ENCODE results near the gene MAP3K20. TPM values are rescaled to one million over a fixed set of nuclear protein-coding genes. Genes with fewer than 3 reads are reported as not detected.
"Not testable (repeated sequence)": the region's sequence is repeated elsewhere in the genome, so short reads cannot be mapped to it uniquely, and the experiment has no call there.

MAP3K20 gene
- polyA plus RNA-seq, 6 donors from 2014 or later: 6.0 to 15.4 (median 9.6) TPM

- Mint-ChIP-seq H3K27me3 (peaks cover 0 to 2% (median 0%) of the 10 kb centered on the region in 3 donors), H3K9me3 (no peaks in the 10 kb centered on the region), H3K4me3 (no peak overlapping the region), H3K36me3 (no peaks in the 10 kb centered on the region), H3K4me1 (peaks cover 3 to 11% (median 4%) of the 10 kb centered on the region in 3 donors), H3K27ac (no peak overlapping the region)
- DNase-seq (no peak), ATAC-seq (ENCODE audit: low read depth in 2 of 2) (no peak)
These were observed 4.6 kb downstream of the MAP3K20 start for GRCh38 chr2:173079973-173080860.

GRCh38 chr2:173086518-173087213 is 11.0 kb downstream of the MAP3K20 start:
- Mint-ChIP-seq H3K4me1 (no peaks in the 10 kb centered on the region), H3K27ac (no peak overlapping the region), H3K4me3 (no peak overlapping the region), H3K27me3 (no peaks in the 10 kb centered on the region), H3K36me3 (no peaks in the 10 kb centered on the region), H3K9me3 (no peaks in the 10 kb centered on the region)
- DNase-seq: no peak
- ATAC-seq (ENCODE audit: low read depth in 2 of 2): no peak

- H3K4me1 Mint-ChIP-seq: no peaks in the 10 kb centered on the region
- ATAC-seq (ENCODE audit: low read depth in 2 of 2) (no peak), DNase-seq (no peak)
- no peak overlapping the region for H3K27ac Mint-ChIP-seq
- H3K4me3 Mint-ChIP-seq: no peak overlapping the region
- no peaks in the 10 kb centered on the region for H3K9me3 Mint-ChIP-seq
- H3K27me3 Mint-ChIP-seq: no peaks in the 10 kb centered on the region
- H3K36me3 Mint-ChIP-seq: no peaks in the 10 kb centered on the region
These were observed 11.6 kb downstream of the MAP3K20 start for GRCh38 chr2:173087214-173087581.

- H3K27ac Mint-ChIP-seq: peak overlapping the region in 1 of 6 donors; percentile 80
- no peak for DNase-seq
- no peaks in the 10 kb centered on the region for H3K36me3 Mint-ChIP-seq
- H3K4me1 Mint-ChIP-seq: no peaks in the 10 kb centered on the region
- H3K9me3 Mint-ChIP-seq: no peaks in the 10 kb centered on the region
- H3K4me3 Mint-ChIP-seq: no peak overlapping the region
- H3K27me3 Mint-ChIP-seq: no peaks in the 10 kb centered on the region
- ATAC-seq (ENCODE audit: low read depth in 2 of 2): no peak
These were observed 12.3 kb downstream of the MAP3K20 start for GRCh38 chr2:173087793-173088496.

GRCh38 chr2:173090276-173090877 is 14.7 kb downstream of the MAP3K20 start:
- Mint-ChIP-seq H3K4me3 (no peak overlapping the region), H3K27ac (no peak overlapping the region)

GRCh38 chr2:173090973-173091660 is 15.5 kb downstream of the MAP3K20 start:
- ATAC-seq (ENCODE audit: low read depth in 2 of 2) (no peak), DNase-seq (no peak)
- Mint-ChIP-seq H3K36me3 (no peaks in the 10 kb centered on the region), H3K27me3 (no peaks in the 10 kb centered on the region), H3K4me3 (no peak overlapping the region), H3K27ac (peak overlapping the region in 1 of 6 donors; percentile 68), H3K4me1 (no peaks in the 10 kb centered on the region), H3K9me3 (no peaks in the 10 kb centered on the region)

More at GRCh38 chr2:173090276-173090877, 14.7 kb downstream of the MAP3K20 start:
- no peaks in the 10 kb centered on the region for H3K4me1 Mint-ChIP-seq
- ATAC-seq (ENCODE audit: low read depth in 2 of 2): no peak
- no peaks in the 10 kb centered on the region for H3K27me3 Mint-ChIP-seq
- no peaks in the 10 kb centered on the region for H3K9me3 Mint-ChIP-seq
- no peaks in the 10 kb centered on the region for H3K36me3 Mint-ChIP-seq
- DNase-seq: no peak

- no peak overlapping the region for H3K4me3 Mint-ChIP-seq
- H3K36me3 Mint-ChIP-seq: no peaks in the 10 kb centered on the region
- no peaks in the 10 kb centered on the region for H3K4me1 Mint-ChIP-seq
- ATAC-seq (ENCODE audit: low read depth in 2 of 2): no peak
- no peak for DNase-seq
- H3K9me3 Mint-ChIP-seq: no peaks in the 10 kb centered on the region
- H3K27ac Mint-ChIP-seq: no peak overlapping the region
- H3K27me3 Mint-ChIP-seq: no peaks in the 10 kb centered on the region
These were observed 16.3 kb downstream of the MAP3K20 start for GRCh38 chr2:173091910-173092309.

- H3K27ac Mint-ChIP-seq: no peak overlapping the region
- ATAC-seq (ENCODE audit: low read depth in 2 of 2) (no peak), DNase-seq (no peak)
- no peaks in the 10 kb centered on the region for H3K36me3 Mint-ChIP-seq
- H3K4me3 Mint-ChIP-seq: no peak overlapping the region
- H3K9me3 Mint-ChIP-seq: no peaks in the 10 kb centered on the region
- H3K4me1 Mint-ChIP-seq: no peaks in the 10 kb centered on the region
- no peaks in the 10 kb centered on the region for H3K27me3 Mint-ChIP-seq
These were observed 17.3 kb downstream of the MAP3K20 start for GRCh38 chr2:173092844-173093402.

GRCh38 chr2:173093617-173094016 is 18.0 kb downstream of the MAP3K20 start:
- not testable (repeated sequence) for H3K36me3 Mint-ChIP-seq; H3K27ac Mint-ChIP-seq; H3K4me3 Mint-ChIP-seq; H3K4me1 Mint-ChIP-seq; H3K27me3 Mint-ChIP-seq; H3K9me3 Mint-ChIP-seq; DNase-seq; ATAC-seq (ENCODE audit: low read depth in 2 of 2)

GRCh38 chr2:173094731-173095130 is 19.1 kb downstream of the MAP3K20 start:
- ATAC-seq (ENCODE audit: low read depth in 2 of 2): no peak
- Mint-ChIP-seq H3K27me3 (no peaks in the 10 kb centered on the region), H3K27ac (no peak overlapping the region), H3K9me3 (no peaks in the 10 kb centered on the region), H3K4me3 (no peak overlapping the region), H3K4me1 (peaks cover 0 to 4% (median 0%) of the 10 kb centered on the region in 3 donors), H3K36me3 (no peaks in the 10 kb centered on the region)
- DNase-seq: no peak

- DNase-seq: no peak
- Mint-ChIP-seq H3K9me3 (no peaks in the 10 kb centered on the region), H3K36me3 (no peaks in the 10 kb centered on the region), H3K4me3 (no peak overlapping the region), H3K27me3 (no peaks in the 10 kb centered on the region), H3K4me1 (peaks cover 0 to 4% (median 0%) of the 10 kb centered on the region in 3 donors), H3K27ac (no peak overlapping the region)
- no peak for ATAC-seq (ENCODE audit: low read depth in 2 of 2)
These were observed 19.7 kb downstream of the MAP3K20 start for GRCh38 chr2:173095356-173095755.

- Mint-ChIP-seq H3K4me3 (no peak overlapping the region), H3K9me3 (no peaks in the 10 kb centered on the region), H3K4me1 (peaks cover 0 to 4% (median 0%) of the 10 kb centered on the region in 3 donors), H3K27ac (peak overlapping the region in 2 of 6 donors; percentile 0 to 27), H3K36me3 (no peaks in the 10 kb centered on the region), H3K27me3 (no peaks in the 10 kb centered on the region)
- ATAC-seq (ENCODE audit: low read depth in 2 of 2) (no peak), DNase-seq (no peak)
These were observed 23.6 kb downstream of the MAP3K20 start for GRCh38 chr2:173099271-173099670.

GRCh38 chr2:173099804-173100203 is 24.2 kb downstream of the MAP3K20 start:
- Mint-ChIP-seq H3K36me3 (no peaks in the 10 kb centered on the region), H3K4me1 (peaks cover 0 to 4% (median 0%) of the 10 kb centered on the region in 3 donors), H3K4me3 (no peak overlapping the region), H3K27ac (no peak overlapping the region), H3K27me3 (no peaks in the 10 kb centered on the region), H3K9me3 (no peaks in the 10 kb centered on the region)
- ATAC-seq (ENCODE audit: low read depth in 2 of 2): no peak
- DNase-seq: no peak
